ENCODE measurements around the gene TRIM66.
A peak's percentile ranks its signal among the peaks of the same experiment; 100 is the strongest.

Gene TRIM66

GRCh38 chr11:8714622-8715225 lies 32.3 kb upstream of the TRIM66 start:
- no peak for DNase-seq (ENCODE audit: low read depth)

GRCh38 chr11:8713760-8714454 lies 31.4 kb upstream of the TRIM66 start:
- DNase-seq (ENCODE audit: low read depth): no peak

GRCh38 chr11:8712506-8712905 lies 30.0 kb upstream of the TRIM66 start:
- DNase-seq (ENCODE audit: low read depth): no peak

GRCh38 chr11:8711895-8712442 lies 29.5 kb upstream of the TRIM66 start:
- no peak for DNase-seq (ENCODE audit: low read depth)

DNA sequence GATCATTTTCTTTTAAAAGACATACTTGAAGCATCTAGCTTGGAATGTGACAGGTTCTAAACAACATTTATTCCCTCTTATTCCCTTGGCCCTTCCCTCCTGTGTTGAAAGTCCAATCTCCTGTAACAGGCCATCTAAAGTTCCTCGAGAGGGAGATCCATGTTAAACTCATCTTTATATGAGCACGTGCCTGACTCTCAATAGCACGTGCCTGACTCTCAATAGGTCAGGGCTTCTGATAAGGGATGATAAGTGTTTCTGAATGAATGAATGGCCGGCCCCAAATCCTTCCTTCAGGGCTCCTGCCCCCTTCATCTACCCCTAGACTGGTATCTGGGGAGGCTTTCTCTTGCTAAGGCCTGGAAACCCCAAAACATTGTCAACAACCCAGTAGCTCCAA lies 27.3 kb upstream of the TRIM66 start:
- no peak for DNase-seq (ENCODE audit: low read depth)

DNA sequence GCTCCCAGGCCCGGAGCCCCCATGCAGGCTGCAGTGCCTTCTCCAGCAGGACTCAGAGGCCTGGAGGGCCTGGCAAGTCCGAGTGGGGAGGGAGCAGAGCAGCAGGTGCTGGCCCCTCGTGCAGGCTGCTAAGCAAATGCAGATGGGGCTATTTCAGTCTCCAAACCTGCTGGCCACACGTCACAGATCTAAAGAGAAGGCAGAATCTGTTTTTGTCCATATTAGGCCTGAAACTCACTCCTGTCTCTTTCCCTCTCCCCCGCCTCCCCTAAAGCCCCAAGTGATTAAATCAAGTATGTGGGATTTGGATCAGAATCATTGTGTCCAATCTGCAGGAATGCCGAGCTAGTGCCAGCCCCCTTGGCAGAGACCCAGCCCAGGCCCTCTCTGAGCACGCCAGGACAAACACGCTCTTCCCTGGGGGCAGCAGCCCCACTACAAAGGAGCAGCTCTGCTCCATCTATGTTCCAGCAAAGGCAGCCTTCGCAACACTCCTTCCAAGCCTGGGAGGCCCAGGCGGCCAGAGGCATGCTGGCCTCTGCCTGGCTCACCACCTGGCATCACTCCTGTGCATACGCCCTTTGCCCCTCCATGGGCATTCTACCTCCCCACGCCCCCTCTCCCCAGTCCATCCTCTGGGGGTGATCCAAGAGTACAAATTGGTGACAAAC lies 26.7 kb upstream of the TRIM66 start:
- DNase-seq (ENCODE audit: low read depth): no peak

DNA sequence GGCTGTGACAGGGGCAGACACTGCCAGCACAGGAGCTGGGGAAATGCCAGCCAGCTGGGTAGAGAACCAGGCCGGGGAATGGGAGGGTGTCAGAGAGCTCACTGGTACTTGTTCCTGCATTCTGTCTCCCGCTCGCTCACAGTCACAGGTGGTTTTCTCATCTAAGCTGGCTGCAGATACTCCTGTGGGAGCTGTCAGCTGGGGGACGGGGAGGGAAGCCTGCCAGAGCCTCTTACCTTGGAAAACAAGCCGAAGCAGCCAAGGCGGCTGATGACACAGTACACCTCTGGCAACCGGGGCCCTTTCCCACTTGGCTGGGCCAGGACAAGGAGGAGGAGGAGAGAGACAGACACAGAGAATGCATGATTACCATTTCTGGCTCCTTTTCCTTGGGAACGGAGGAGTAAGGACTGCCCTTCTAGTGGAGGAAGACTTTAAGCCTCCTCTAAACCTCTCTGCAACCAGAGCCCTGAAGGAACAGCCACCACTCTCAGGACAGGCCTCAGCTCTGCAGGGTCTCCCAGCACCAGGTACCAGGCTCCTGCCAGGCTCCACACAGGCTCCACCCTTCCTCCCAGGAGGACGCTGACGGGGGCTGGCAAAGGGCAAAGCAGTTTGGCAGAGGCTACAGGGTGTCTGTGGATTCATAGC lies 25.2 kb upstream of the TRIM66 start:
- no peak for DNase-seq (ENCODE audit: low read depth)

DNA sequence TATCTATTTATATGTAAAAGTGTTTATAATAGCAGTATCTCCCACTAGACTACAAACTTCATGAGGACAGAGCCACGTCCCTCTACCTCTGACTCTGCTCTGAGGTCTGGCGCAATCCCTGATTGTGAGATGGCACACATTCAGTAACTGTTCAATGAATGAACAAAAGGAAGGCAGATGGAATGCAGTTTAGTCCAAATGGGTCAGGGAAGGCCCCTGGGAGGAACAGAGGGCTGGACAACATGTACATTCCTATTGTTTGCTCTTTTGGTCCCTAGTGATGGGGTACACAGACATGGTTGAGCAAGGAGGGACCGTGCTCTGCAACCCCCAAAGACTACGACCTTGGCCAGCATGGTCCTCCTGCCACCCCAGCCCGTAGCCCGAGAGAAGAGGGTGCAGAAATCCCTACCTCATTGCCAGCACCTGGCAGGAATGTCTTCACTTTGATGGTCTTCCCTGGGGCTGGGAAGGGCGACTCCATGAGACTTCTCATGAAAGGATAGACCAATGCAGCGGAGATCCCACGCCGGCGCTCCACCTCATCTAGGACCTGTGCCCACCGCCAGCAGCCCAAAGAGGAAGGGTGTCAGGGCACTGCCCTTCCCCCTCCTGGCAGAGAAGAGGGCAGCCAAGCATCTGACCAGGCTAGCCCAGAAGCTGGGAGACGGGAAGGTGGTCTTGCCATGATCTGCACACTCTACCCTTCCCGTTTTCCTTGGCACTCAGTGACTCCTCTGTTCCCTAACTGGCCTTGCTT lies 24.4 kb upstream of the TRIM66 start:
- DNase-seq (ENCODE audit: low read depth): no peak

DNA sequence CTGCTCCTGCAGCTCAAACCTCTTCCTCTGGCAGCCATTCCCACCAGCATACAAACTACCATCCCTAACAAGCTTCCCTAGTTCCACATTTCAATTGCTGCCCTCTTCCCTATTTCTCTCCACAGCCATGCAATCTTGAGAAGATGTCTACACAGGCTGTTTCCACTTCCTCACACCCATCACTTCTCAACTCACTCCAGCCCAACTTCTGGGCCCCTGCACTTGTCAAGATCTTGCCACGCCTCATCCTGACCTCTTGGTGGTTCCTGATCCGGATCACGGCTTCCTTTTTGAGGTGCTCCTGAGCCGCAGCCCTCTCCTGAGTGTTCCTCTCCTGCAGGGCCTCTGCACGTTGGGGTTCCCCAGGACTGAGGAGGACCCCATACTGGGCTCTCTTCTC lies 22.7 kb upstream of the TRIM66 start:
- no peak for DNase-seq (ENCODE audit: low read depth)

- no peak for DNase-seq (ENCODE audit: low read depth)
Measured at GRCh38 chr11:8704136-8704535, 21.7 kb upstream of the TRIM66 start.

GRCh38 chr11:8702598-8702915 lies 20.1 kb upstream of the TRIM66 start:
- DNase-seq (ENCODE audit: low read depth): no peak

DNA sequence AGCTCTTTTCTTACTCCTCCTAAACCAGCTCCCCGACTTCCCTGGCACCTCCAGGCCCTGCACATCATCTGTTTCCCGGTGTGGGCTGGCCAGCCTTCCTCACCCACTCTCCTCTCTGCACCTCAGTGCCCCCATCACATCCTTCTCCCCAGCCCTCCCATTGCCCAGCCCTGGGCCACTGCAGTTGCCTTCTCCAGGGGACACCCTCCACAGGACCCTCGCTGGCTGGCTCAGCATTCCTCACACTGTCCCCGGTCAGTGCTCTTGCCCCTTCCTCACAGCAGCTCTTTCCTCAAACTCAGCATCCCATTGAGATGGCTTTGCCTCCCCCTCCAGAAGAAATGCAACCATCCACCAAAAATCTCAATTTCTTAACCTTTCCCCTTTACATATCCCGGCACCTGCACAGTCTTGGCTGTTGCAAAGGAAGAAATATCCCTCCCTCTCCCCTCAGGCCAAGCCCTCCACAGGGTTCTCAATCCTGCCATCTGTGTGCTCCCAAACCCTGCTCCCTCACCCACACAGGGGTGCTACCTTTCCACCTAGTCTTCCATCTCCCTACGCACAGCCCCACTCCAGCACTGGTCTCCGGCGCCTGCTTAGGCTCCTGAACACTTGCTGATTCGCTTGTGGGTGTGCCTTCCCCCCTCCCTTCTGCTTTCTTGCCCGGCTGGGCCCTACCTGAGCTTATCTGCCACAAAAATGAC lies 19.6 kb upstream of the TRIM66 start:
- no peak for DNase-seq (ENCODE audit: low read depth)

DNA sequence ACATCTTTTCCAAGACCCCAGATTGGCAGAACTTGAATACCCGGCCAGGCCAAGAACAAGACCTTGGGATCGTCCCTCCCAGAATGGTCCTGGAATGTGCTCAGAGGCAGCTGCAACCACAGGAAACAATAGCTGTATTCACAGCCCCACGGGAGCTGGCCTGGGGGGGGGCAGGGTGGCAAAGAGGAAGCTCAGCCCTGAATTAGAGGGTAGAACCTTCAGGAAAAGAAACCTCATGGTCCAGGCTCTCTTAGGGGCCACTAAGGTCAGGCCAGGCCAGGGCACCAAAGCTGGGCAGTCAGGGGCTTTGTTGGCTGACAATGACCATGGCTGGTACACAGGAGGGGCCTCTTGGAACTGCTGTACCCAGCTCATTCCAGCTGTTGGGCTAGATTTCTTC lies 17.4 kb upstream of the TRIM66 start:
- peak; percentile 66 for DNase-seq (ENCODE audit: low read depth)

GRCh38 chr11:8698917-8699441 lies 16.5 kb upstream of the TRIM66 start:
- no peak for DNase-seq (ENCODE audit: low read depth)

DNA sequence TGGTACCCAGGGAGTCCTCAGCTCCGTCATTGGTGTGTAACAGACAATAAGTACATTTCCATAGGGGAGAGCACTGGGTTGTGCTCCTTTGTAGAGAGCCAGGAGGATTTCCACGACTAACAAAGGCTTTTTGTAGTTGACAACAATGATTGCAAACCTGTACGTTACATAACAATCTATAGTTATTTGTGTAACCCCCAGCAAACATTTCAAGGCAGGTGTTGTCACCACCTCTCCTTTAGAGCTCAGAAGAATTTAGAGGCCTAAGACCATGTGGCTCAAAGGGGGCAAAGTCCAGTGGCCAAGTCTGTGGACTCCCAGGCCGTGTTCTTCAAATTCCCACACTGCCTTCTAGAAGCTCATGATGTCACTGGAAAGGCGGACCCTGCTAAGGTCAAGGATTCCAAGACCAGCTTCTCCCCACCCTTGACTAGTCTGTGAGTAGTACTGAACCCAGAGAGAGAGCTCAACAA lies 15.9 kb upstream of the TRIM66 start:
- DNase-seq (ENCODE audit: low read depth): no peak

GRCh38 chr11:8697054-8697453 lies 14.6 kb upstream of the TRIM66 start:
- no peak for DNase-seq (ENCODE audit: low read depth)

- DNase-seq (ENCODE audit: low read depth): no peak
Measured at GRCh38 chr11:8694137-8694536, 11.7 kb upstream of the TRIM66 start.

DNA sequence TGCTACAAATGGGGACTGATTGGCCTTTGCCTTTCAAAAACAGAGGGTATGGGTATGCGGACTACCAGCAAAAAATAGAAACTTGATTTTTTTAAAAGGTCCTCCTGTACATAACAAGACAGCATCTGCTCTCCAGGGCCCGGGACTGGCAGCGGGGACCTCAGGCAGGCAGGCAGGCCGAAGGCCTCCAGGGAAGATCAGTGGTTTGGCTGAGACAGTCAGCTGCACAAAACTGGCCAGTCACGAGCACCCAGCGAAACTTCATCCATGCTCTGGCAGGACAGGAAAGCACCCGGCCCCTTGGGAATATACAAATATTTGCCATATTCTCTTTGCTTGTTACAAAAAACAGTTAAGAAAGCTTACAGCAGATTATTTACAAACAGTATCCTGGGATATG lies 11.1 kb upstream of the TRIM66 start:
- DNase-seq (ENCODE audit: low read depth): no peak

DNA sequence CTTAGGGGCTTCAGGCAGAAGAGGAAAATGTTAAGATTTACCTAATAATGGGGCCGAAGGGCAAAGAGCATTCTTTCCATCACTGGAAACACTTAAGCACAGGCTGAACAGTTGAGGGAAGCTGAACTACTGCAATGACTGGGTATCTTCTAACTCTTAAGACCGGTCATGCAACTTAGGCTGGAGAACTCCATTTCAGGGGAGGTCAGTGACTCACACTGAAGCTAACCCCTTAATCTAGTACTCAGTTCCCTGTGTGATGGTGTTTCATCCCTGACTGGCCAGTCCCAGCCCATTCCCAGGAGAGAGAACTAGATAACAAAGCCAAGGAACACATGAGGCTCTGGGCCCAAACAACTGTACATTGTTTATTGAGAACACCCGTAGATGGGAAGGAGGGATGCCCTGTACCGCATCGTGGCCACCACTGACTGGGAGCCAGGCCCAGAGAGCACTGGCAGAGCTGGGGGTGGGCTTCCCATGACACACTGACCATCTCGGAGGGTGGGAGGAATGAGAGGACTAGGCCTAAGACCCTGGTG lies 10.6 kb upstream of the TRIM66 start:
- DNase-seq (ENCODE audit: low read depth): no peak

DNA sequence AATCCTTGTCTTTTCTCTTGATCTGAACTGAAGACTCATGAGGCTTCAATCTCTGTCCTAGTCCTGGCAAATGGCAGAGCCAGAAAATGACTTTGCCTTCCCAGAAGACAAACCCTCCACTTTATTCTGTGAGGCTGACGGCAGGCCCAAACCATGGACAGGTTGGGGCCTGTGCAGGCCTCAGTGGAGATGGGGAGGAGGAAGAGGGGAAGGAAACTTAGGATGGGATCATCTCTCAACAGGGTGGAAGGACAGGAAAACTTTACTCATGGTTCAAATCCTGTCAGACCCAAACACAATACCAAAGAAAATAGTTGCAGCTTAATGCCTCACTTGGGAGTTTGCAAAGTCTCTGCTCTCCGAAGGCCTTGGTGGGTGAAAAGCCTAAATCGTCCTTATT lies 10.0 kb upstream of the TRIM66 start:
- DNase-seq (ENCODE audit: low read depth): no peak

DNA sequence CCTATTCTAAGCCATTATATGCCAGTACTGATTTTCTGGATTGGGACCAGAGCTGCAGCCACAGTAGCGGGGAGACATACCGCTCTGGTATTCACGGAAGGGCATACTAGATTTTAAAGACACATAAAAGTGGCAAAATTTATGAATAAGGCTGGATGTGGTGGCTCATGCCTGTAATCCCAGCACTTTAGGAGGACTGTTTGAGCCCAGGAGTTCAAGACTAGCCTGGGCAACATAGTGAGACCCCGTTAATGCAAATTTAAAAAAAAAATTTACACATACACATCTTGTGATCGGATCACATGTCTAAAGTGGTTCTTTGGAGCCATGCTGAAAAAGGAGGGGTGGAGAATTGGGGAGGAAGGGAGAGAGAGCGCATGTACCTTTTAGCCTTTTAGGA lies 9.1 kb upstream of the TRIM66 start:
- DNase-seq (ENCODE audit: low read depth): no peak
